NCI-H748 (cell line): ENCODE data around the gene FLOT1.
A peak's percentile ranks its signal among the peaks of the same experiment; 100 is the strongest.

ENCODE experiments used
- DNase-seq: peaks from one replicate; lab custom pipeline; 2025; ENCODE audit not compliant: unreplicated experiment; lab: John Stamatoyannopoulos, UW

FLOT1 gene

GRCh38 chr6:30682143-30683117 lies 60.1 kb downstream of the FLOT1 start:
- DNase-seq, result no peak

- no peak for DNase-seq
Measured at GRCh38 chr6:30681766-30682142, 60.7 kb downstream of the FLOT1 start.

GRCh38 chr6:30679765-30680535 lies 62.5 kb downstream of the FLOT1 start:
- no peak for DNase-seq

GRCh38 chr6:30678964-30679726 lies 63.3 kb downstream of the FLOT1 start:
- peak; percentile 73 for DNase-seq
